Measurements from ENCODE around the gene ILF2.

ILF2 gene

GRCh38 chr1:153614189-153614900 is 56.4 kb downstream of the ILF2 start:
- Histone ChIP-seq H3K36me3 (peaks cover 19% of the 10 kb centered on the region), H3K9me3 (ENCODE audit: severe bottlenecking) (no peaks in the 10 kb centered on the region), H3K4me3 (ENCODE audit: low read depth, low read length) (no peak overlapping the region), H3K27ac (no peak overlapping the region), H3K27me3 (ENCODE audit: insufficient read depth, low read depth, severe bottlenecking) (no peaks in the 10 kb centered on the region)
- no peak for DNase-seq
- no peak for TF ChIP-seq CTCF (IDR thresholded peaks at IDR 0.05; ENCODE audit: low read depth, low read length)

- peaks cover 10% of the 10 kb centered on the region for H3K36me3 ChIP-seq
- no peak for TF ChIP-seq CTCF (IDR thresholded peaks at IDR 0.05; ENCODE audit: low read depth, low read length)
- DNase-seq, result no peak
- no peak overlapping the region for H3K27ac ChIP-seq
- no peak overlapping the region for H3K4me3 ChIP-seq (ENCODE audit: low read depth, low read length)
- no peaks in the 10 kb centered on the region for H3K9me3 ChIP-seq (ENCODE audit: severe bottlenecking)
- H3K27me3 ChIP-seq (ENCODE audit: insufficient read depth, low read depth, severe bottlenecking), result no peaks in the 10 kb centered on the region
Measured at GRCh38 chr1:153613406-153613805, 57.4 kb downstream of the ILF2 start.

GRCh38 chr1:153612755-153613331 is 58.0 kb downstream of the ILF2 start, which contains the start of gene S100A16:
Gene S100A16, minus strand, starts transcription at chr1:153613137. Its CDS starts 4,986 bp downstream, at chr1:153608151.
- peak; percentile 79 for DNase-seq
- H3K4me3 ChIP-seq (ENCODE audit: low read depth, low read length), result peak within 1 kb of the TSS; percentile 40
- TF ChIP-seq CTCF (IDR thresholded peaks at IDR 0.05; ENCODE audit: low read depth, low read length), result no peak
- peaks cover 4% of the 10 kb centered on the region for H3K36me3 ChIP-seq
- H3K27me3 ChIP-seq (ENCODE audit: insufficient read depth, low read depth, severe bottlenecking), result no peaks in the 10 kb centered on the region
- peak within 1 kb of the TSS; percentile 5; the same call in 1 of the 2 replicates for H3K27ac ChIP-seq
- H3K9me3 ChIP-seq (ENCODE audit: severe bottlenecking), result no peaks in the 10 kb centered on the region

DNA sequence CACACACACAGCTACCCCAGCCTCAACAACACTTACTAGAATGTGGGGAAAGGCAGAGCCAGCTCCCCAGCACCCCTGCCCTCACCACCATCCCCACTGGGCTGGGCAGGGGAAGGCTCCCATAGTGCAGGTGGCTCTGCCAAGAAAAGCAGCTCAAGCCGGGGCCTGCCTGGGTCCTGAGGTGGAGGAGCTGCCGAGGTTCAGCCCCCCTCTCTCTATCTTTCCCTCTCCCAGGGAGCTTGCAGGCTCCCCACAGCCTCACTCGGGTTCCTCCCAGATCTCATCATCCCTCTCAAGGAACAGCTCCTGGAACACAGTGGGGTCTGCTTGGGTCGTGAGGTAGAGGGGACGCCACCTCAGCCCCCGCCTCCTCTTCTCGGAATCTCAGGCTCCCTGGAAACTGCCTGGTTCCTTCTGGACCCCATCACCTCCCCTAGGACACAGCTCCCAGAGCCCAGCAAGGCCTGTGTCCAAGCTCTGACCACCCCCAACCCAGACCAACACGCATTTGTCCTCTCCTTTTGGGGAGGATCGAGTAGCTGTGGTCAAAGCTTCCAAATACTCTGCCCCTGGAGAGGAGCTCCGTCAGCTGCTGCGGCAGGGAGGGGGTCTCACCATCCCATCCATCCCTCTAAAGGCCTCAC is 58.6 kb downstream of the ILF2 start:
- Histone ChIP-seq H3K27ac (peak overlapping the region; percentile 5; the same call in 1 of the 2 replicates), H3K36me3 (no peaks in the 10 kb centered on the region; the same call in 1 of the 2 replicates), H3K27me3 (ENCODE audit: insufficient read depth, low read depth, severe bottlenecking) (no peaks in the 10 kb centered on the region), H3K4me3 (ENCODE audit: low read depth, low read length) (peak overlapping the region; percentile 40), H3K9me3 (ENCODE audit: severe bottlenecking) (no peaks in the 10 kb centered on the region)
- TF ChIP-seq CTCF (IDR thresholded peaks at IDR 0.05; ENCODE audit: low read depth, low read length), result no peak
- no peak for DNase-seq

All from WERI-Rb-1 (cell line).